ENCODE data around the gene MED12. TPM values are rescaled to one million over a fixed set of nuclear protein-coding genes. Genes with fewer than 3 reads are reported as not detected.

The MED12 gene
- total RNA-seq, 2 donors from 2014 or later = 14.8 to 25.5 TPM

GRCh38 chrX:71103110-71103983, 15.0 kb upstream of the MED12 start:
- H3K4me1 ChIP-seq = no peaks in the 10 kb centered on the region
- H3K36me3 ChIP-seq = no peaks in the 10 kb centered on the region
- H3K27me3 ChIP-seq = no peaks in the 10 kb centered on the region
- H3K4me3 ChIP-seq = no peak overlapping the region
- DNase-seq (ENCODE audit: low spot score) = no peak
- no peak overlapping the region for H3K27ac ChIP-seq
- TF ChIP-seq, protein P1, sequence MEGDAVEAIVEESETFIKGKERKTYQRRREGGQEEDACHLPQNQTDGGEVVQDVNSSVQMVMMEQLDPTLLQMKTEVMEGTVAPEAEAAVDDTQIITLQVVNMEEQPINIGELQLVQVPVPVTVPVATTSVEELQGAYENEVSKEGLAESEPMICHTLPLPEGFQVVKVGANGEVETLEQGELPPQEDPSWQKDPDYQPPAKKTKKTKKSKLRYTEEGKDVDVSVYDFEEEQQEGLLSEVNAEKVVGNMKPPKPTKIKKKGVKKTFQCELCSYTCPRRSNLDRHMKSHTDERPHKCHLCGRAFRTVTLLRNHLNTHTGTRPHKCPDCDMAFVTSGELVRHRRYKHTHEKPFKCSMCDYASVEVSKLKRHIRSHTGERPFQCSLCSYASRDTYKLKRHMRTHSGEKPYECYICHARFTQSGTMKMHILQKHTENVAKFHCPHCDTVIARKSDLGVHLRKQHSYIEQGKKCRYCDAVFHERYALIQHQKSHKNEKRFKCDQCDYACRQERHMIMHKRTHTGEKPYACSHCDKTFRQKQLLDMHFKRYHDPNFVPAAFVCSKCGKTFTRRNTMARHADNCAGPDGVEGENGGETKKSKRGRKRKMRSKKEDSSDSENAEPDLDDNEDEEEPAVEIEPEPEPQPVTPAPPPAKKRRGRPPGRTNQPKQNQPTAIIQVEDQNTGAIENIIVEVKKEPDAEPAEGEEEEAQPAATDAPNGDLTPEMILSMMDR (IDR thresholded peaks at IDR 0.05) = no peak
- no peaks in the 10 kb centered on the region for H3K9me3 ChIP-seq

DNA sequence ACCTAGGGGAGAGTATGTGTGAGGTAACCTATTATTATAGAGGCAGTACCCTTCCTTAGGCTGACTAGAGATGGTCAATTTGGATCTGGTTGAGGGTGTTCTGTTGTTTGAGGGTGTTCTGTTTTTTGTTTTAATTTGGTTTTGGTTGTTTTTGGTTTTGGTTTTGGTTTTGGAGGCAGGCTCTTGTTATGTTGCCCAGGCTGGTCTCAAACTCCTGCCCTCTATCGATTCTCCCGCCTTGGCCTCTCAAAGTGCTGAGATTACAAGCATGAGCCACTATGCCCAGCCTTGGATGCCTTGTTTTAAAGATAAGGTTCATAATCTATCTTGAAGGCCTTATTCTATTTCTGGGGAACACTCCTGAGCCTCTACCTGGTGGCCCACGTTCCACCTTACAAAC, 12.8 kb upstream of the MED12 start:
- no peaks in the 10 kb centered on the region for H3K27me3 ChIP-seq
- no peaks in the 10 kb centered on the region for H3K36me3 ChIP-seq
- no peak overlapping the region for H3K4me3 ChIP-seq
- H3K9me3 ChIP-seq = no peaks in the 10 kb centered on the region
- no peaks in the 10 kb centered on the region for H3K4me1 ChIP-seq
- no peak overlapping the region for H3K27ac ChIP-seq
- TF ChIP-seq, protein P1 (IDR thresholded peaks at IDR 0.05) = no peak
- DNase-seq (ENCODE audit: low spot score) = no peak

GRCh38 chrX:71106427-71106826, 12.0 kb upstream of the MED12 start, which contains the start of gene CXorf65:
Gene CXorf65 (minus strand): TSS chrX:71106740. CDS start chrX:71106556, 184 bp downstream.
- Histone ChIP-seq H3K27me3 (no peaks in the 10 kb centered on the region), H3K36me3 (no peaks in the 10 kb centered on the region), H3K4me3 (no peak within 1 kb of the TSS), H3K27ac (no peak within 1 kb of the TSS), H3K4me1 (no peaks in the 10 kb centered on the region), H3K9me3 (no peaks in the 10 kb centered on the region)
- TF ChIP-seq, protein P1 (IDR thresholded peaks at IDR 0.05) = no peak
- DNase-seq (ENCODE audit: low spot score) = no peak

- no peak for DNase-seq (ENCODE audit: low spot score)
- Histone ChIP-seq H3K9me3 (no peaks in the 10 kb centered on the region), H3K4me1 (no peaks in the 10 kb centered on the region), H3K27ac (no peak overlapping the region), H3K27me3 (no peaks in the 10 kb centered on the region), H3K36me3 (no peaks in the 10 kb centered on the region), H3K4me3 (no peak overlapping the region)
- TF ChIP-seq, protein P1 (IDR thresholded peaks at IDR 0.05) = no peak
These were observed 11.2 kb upstream of the MED12 start for GRCh38 chrX:71107245-71107644.

DNA sequence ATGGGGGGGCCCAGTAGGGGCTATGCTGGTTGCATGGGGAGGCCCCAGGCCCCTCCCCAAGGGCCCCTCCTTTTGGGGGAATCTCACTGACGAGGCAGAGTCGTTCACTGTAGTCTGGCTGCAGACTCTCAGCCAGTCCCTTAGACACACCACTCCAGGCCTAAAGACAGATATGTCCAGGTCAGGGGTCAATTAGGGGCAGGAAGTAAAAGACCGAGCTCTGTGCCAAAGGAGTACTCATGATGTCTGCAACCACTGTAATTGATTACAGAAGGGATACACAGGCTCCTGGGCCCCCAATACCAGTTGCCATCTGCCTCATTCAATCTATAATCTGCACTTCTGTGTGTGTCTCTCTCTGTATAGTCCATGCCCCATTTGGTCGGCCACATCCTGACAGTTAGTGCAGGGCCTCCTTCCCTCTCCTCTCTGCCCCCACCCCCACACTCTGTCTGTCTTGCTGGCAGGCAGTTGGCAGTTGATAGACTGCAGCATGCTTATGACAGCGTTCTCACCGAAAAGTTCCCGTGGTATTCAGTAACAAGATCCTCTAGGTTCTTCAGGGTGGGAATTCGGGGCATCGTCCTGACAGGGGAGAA, 10.5 kb upstream of the MED12 start:
- TF ChIP-seq, protein P1 (IDR thresholded peaks at IDR 0.05) = no peak
- H3K36me3 ChIP-seq = no peaks in the 10 kb centered on the region

More for the DNA sequence above, 10.5 kb upstream of the MED12 start:
- Histone ChIP-seq H3K4me3 (no peak overlapping the region), H3K27ac (no peak overlapping the region), H3K9me3 (no peaks in the 10 kb centered on the region), H3K27me3 (no peaks in the 10 kb centered on the region), H3K4me1 (no peaks in the 10 kb centered on the region)
- no peak for DNase-seq (ENCODE audit: low spot score)
